Medulla oblongata (tissue), 1 donor: ENCODE data around the gene FAM151A.

Experiments
- DNase-seq: peaks from one replicate; pipeline ENCODE4 v3.0.0-alpha.2; 2015; ENCODE audit errors: extremely low spot score

Gene FAM151A

GRCh38 chr1:54623216-54624007, at the start of gene FAM151A:
FAM151A (minus strand) TSS chr1:54623525; CDS start chr1:54623395, 130 bp downstream.
- no peak for DNase-seq

GRCh38 chr1:54671985-54672608, 48.8 kb upstream of the FAM151A start:
- no peak for DNase-seq

- no peak for DNase-seq
Measured at GRCh38 chr1:54668567-54668966, 45.2 kb upstream of the FAM151A start.

- DNase-seq: no peak
Measured at GRCh38 chr1:54667797-54668196, 44.5 kb upstream of the FAM151A start.

- no peak for DNase-seq
Measured at GRCh38 chr1:54666333-54666732, 43.0 kb upstream of the FAM151A start.

- DNase-seq: no peak
Measured at GRCh38 chr1:54665852-54666251, 42.5 kb upstream of the FAM151A start.

GRCh38 chr1:54664364-54664763, 41.0 kb upstream of the FAM151A start:
- no peak for DNase-seq

GRCh38 chr1:54663725-54664124, 40.4 kb upstream of the FAM151A start:
- DNase-seq: no peak

GRCh38 chr1:54658164-54658913, 35.0 kb upstream of the FAM151A start:
- no peak for DNase-seq

- no peak for DNase-seq
Measured at GRCh38 chr1:54653036-54653435, 29.7 kb upstream of the FAM151A start.

- no peak for DNase-seq
Measured at GRCh38 chr1:54652168-54652567, 28.8 kb upstream of the FAM151A start.

- DNase-seq: no peak
Measured at GRCh38 chr1:54651608-54652007, 28.3 kb upstream of the FAM151A start.

GRCh38 chr1:54650417-54650816, 27.1 kb upstream of the FAM151A start:
- DNase-seq: no peak

GRCh38 chr1:54649921-54650320, 26.6 kb upstream of the FAM151A start:
- DNase-seq: no peak

- DNase-seq: no peak
Measured at GRCh38 chr1:54649130-54649898, 26.0 kb upstream of the FAM151A start.

- DNase-seq: no peak
Measured at GRCh38 chr1:54645806-54646676, 22.7 kb upstream of the FAM151A start.

- no peak for DNase-seq
Measured at GRCh38 chr1:54643736-54644135, 20.4 kb upstream of the FAM151A start.

- DNase-seq: no peak
Measured at GRCh38 chr1:54640863-54641836, 17.8 kb upstream of the FAM151A start, which contains the start of gene MROH7. MROH7 (plus strand) TSS chr1:54641786; CDS start chr1:54652927, 11,141 bp downstream.

- DNase-seq: no peak
Measured at GRCh38 chr1:54640361-54640760, 17.0 kb upstream of the FAM151A start.
